Caco-2 (cell line): Measurements from ENCODE around the gene PIAS1. TPM values are rescaled to one million over a fixed set of nuclear protein-coding genes. Genes with fewer than 3 reads are reported as not detected.

Source experiments
- BruUV-seq: library from RNA; stranded (reverse); fragments of 400-500 nt; replicated peaks from 2 replicates; lab custom pipeline; 2021; lab: Mats Ljungman, UMichigan
- CTCF ChIA-PET: fragments of 300-600 bp; sonication (Branson Sonifier 250); formaldehyde crosslinking; loops from one replicate; lab custom pipeline; 2022; ENCODE audit warnings: antibody characterized with exemption; lab: Charles Lee
- POLR2A ChIA-PET: fragments of 300-600 bp; sonication (Branson Sonifier 250); formaldehyde crosslinking; loops from one replicate; lab custom pipeline; 2022; ENCODE audit warnings: antibody characterized with exemption; lab: Charles Lee
- DNase-seq, 2 experiments: peaks; one replicate each; pipeline versions ENCODE4 v3.0.0 to v3.0.0-alpha.2; 2020 to 2022
- H3K27me3 ChIP-seq: replicated peaks from 2 replicates; pipeline ENCODE4 v1.6.0; 2011; ENCODE audit warnings: low read length; ENCODE audit not compliant: control insufficient read depth, insufficient read depth
- H3K36me3 ChIP-seq: 2 replicates; pipeline ENCODE4 v1.5.1; 2011; ENCODE audit warnings: low read length; ENCODE audit not compliant: control insufficient read depth, insufficient read depth
- H3K4me1 ChIP-seq: fragments of 250-450 bp; sonication (Bioruptor Pico); 2 replicates; pipeline ENCODE4 v1.5.1; 2020; ENCODE audit warnings: mild to moderate bottlenecking
- H3K4me3 ChIP-seq: 2 replicates; pipeline ENCODE4 v1.5.1; 2011; ENCODE audit warnings: low read depth, mild to moderate bottlenecking, control low read depth, low read length
- H3K9me3 ChIP-seq: fragments of 250-450 bp; sonication (Bioruptor Pico); 2 replicates; pipeline ENCODE4 v1.5.1; 2020; ENCODE audit warnings: mild to moderate bottlenecking, moderate library complexity
- H3K27ac Mint-ChIP-seq: one replicate; pipeline ENCODE4 v1.8.0; 2022; ENCODE audit warnings: mixed read lengths; ENCODE audit not compliant: unreplicated experiment
- H3K27me3 Mint-ChIP-seq: one replicate; pipeline ENCODE4 v1.8.0; 2022; ENCODE audit warnings: mixed read lengths; ENCODE audit not compliant: insufficient read depth, unreplicated experiment
- H3K36me3 Mint-ChIP-seq: one replicate; pipeline ENCODE4 v1.8.0; 2022; ENCODE audit warnings: mild to moderate bottlenecking, mixed read lengths; ENCODE audit not compliant: insufficient read depth, unreplicated experiment
- H3K4me1 Mint-ChIP-seq: one replicate; pipeline ENCODE4 v1.8.0; 2022; ENCODE audit warnings: low read depth, mixed read lengths; ENCODE audit not compliant: unreplicated experiment
- H3K4me3 Mint-ChIP-seq: one replicate; pipeline ENCODE4 v1.8.0; 2022; ENCODE audit warnings: mild to moderate bottlenecking, moderate library complexity, mixed read lengths; ENCODE audit not compliant: unreplicated experiment
- H3K9me3 Mint-ChIP-seq: one replicate; pipeline ENCODE4 v1.8.0; 2022; ENCODE audit warnings: mixed read lengths; ENCODE audit not compliant: unreplicated experiment
- CTCF ChIP-seq, 2 experiments: fragments of 200-600 bp in 1 of 2; IDR thresholded peaks; 1 replicate in 1 of 2; 2 replicates in 1 of 2; pipeline versions ENCODE4 v1.5.1 to v1.8.0; 2011 to 2022; ENCODE audit warnings: antibody characterized with exemption in 1 of 2, control low read depth in 1 of 2, inconsistent platforms in 1 of 2, low read depth in 1 of 2, low read length in 1 of 2, mild to moderate bottlenecking in 1 of 2, moderate library complexity in 1 of 2; ENCODE audit not compliant: insufficient read depth in 1 of 2, severe bottlenecking in 1 of 2, unreplicated experiment in 1 of 2
- intact Hi-C: fragments of 100-400 bp; cut with micrococcal nuclease; formaldehyde crosslinking; loops from one replicate; pipeline ENCODE4 v1.10.0; 2022; ENCODE audit not compliant: unreplicated experiment
- total RNA-seq: library from RNA; stranded (reverse); gene quantifications from 2 replicates; pipeline ENCODE4 v1.2.3, GENCODE V29; 2022

Gene PIAS1
- total RNA-seq, 1 experiment from 2014 or later = 48.0 TPM

GRCh38 chr15:68143129-68143528 lies 89.0 kb downstream of the PIAS1 start:
- H3K9me3 ChIP-seq = no peaks in the 10 kb centered on the region
- no peak overlapping the region for H3K27ac Mint-ChIP-seq
- ChIA-PET POLR2A (no interaction called here), CTCF (no interaction called here)
- H3K4me3 ChIP-seq = no peak overlapping the region
- H3K36me3 Mint-ChIP-seq = peaks cover 21% of the 10 kb centered on the region
- TF ChIP-seq CTCF (IDR thresholded peaks at IDR 0.05; ENCODE audit: insufficient read depth in 1 of 2, low read depth in 1 of 2, low read length in 1 of 2, severe bottlenecking in 1 of 2, unreplicated experiment in 1 of 2) = no peak
- H3K4me3 Mint-ChIP-seq = no peak overlapping the region
- peaks cover 13% of the 10 kb centered on the region for H3K4me1 Mint-ChIP-seq
- no peaks in the 10 kb centered on the region for H3K27me3 Mint-ChIP-seq
- BruUV-seq = no TSS peak
- no peaks in the 10 kb centered on the region for H3K36me3 ChIP-seq
- no peaks in the 10 kb centered on the region for H3K9me3 Mint-ChIP-seq
- no peaks in the 10 kb centered on the region for H3K27me3 ChIP-seq
- DNase-seq = no peak
- H3K4me1 ChIP-seq = peaks cover 15% of the 10 kb centered on the region
- intact Hi-C loops = no loop called here

- no TSS peak for BruUV-seq
- Mint-ChIP-seq H3K4me1 (peaks cover 6% of the 10 kb centered on the region), H3K4me3 (no peak overlapping the region), H3K27ac (no peak overlapping the region), H3K9me3 (no peaks in the 10 kb centered on the region), H3K36me3 (peaks cover 21% of the 10 kb centered on the region), H3K27me3 (no peaks in the 10 kb centered on the region)
- intact Hi-C loops = no loop called here
- Histone ChIP-seq H3K9me3 (no peaks in the 10 kb centered on the region), H3K4me1 (peaks cover 8% of the 10 kb centered on the region), H3K4me3 (no peak overlapping the region), H3K36me3 (no peaks in the 10 kb centered on the region), H3K27me3 (no peaks in the 10 kb centered on the region)
- DNase-seq = no peak
- TF ChIP-seq CTCF (IDR thresholded peaks at IDR 0.05; ENCODE audit: insufficient read depth in 1 of 2, low read depth in 1 of 2, low read length in 1 of 2, severe bottlenecking in 1 of 2, unreplicated experiment in 1 of 2) = no peak
- ChIA-PET CTCF (no interaction called here), POLR2A (no interaction called here)
Observed at GRCh38 chr15:68143785-68144184, 89.7 kb downstream of the PIAS1 start.

GRCh38 chr15:68145706-68146105 lies 91.6 kb downstream of the PIAS1 start:
- no peak for TF ChIP-seq CTCF (IDR thresholded peaks at IDR 0.05; ENCODE audit: insufficient read depth in 1 of 2, low read depth in 1 of 2, low read length in 1 of 2, severe bottlenecking in 1 of 2, unreplicated experiment in 1 of 2)
- ChIA-PET POLR2A (no interaction called here), CTCF (interaction anchor here (1.1 kb wide), 1 partner anchor 9 kb away, joined by 3 read pairs; no protein-coding TSS in a partner anchor)
- intact Hi-C loops = no loop called here
- Histone ChIP-seq H3K4me1 (no peaks in the 10 kb centered on the region), H3K9me3 (no peaks in the 10 kb centered on the region), H3K27me3 (no peaks in the 10 kb centered on the region), H3K4me3 (no peak overlapping the region), H3K36me3 (no peaks in the 10 kb centered on the region)
- H3K4me1 Mint-ChIP-seq = no peaks in the 10 kb centered on the region
- no TSS peak for BruUV-seq
- H3K27me3 Mint-ChIP-seq = no peaks in the 10 kb centered on the region
- no peak overlapping the region for H3K27ac Mint-ChIP-seq
- H3K36me3 Mint-ChIP-seq = peaks cover 18% of the 10 kb centered on the region
- H3K9me3 Mint-ChIP-seq = no peaks in the 10 kb centered on the region
- DNase-seq = no peak
- H3K4me3 Mint-ChIP-seq = no peak overlapping the region
